ENCODE measurements around the gene KIF11.

Gene KIF11

DNA sequence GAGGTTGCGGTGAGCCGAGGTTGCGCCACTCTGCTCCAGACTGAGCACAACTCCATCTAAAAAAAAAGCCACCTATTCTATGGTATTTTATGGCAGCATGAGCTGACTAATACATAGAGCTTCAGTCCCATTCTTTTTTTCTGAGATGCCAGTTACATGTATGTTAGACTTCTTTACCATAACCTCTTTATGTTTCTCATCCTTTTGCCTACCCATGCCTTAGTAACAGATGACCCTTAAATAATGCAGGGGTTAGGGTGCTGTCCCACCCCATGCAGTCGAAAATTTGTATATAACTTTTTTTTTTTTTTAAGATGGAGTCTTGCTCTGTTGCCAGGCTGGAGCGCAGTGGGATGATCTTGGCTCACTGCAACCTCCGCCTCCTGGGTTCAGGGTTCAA is 74.1 kb downstream of the KIF11 start:
- DNase-seq (ENCODE audit: insufficient read length, low spot score) (no peak), FAIRE-seq (no peak)

DNA sequence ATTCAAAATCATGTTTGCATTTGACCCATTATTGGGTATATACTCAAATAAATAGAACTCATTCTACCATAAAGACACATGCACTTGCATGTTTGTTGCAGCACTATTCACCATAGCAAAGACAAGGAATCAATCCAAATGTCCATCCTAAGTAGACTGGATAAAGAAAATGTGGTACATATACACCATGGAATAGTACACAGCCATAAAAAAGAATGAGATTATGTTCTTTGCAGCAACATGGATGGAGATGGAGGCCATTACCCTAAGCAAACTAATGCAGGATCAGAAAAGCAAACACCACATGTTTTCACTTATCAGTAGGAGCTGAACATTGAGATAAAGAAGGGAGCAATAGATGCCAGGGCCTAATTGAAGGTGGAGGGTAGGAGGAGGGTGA is 84.8 kb downstream of the KIF11 start:
- no peak for FAIRE-seq
- no peak for DNase-seq (ENCODE audit: insufficient read length, low spot score)

DNA sequence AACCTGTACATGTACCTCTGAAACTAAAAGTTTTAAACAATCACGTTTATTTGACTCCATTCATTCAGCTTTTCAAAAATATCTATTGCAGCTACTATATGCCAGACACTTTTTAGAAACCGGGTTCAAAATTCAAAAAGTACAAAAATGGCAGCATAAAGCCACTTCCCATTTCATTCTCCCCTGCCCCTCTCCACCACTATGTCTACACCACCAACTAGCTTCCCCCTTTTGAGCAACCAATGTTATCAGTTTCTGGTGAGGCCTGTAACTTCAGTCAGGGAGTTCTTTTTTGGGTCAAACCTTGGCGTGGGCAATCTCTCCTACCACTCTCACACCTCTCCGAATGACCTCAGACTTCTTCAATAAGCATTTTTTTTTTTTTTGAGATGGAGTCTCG is 85.3 kb downstream of the KIF11 start:
- DNase-seq (ENCODE audit: insufficient read length, low spot score) (no peak), FAIRE-seq (no peak)

DNA sequence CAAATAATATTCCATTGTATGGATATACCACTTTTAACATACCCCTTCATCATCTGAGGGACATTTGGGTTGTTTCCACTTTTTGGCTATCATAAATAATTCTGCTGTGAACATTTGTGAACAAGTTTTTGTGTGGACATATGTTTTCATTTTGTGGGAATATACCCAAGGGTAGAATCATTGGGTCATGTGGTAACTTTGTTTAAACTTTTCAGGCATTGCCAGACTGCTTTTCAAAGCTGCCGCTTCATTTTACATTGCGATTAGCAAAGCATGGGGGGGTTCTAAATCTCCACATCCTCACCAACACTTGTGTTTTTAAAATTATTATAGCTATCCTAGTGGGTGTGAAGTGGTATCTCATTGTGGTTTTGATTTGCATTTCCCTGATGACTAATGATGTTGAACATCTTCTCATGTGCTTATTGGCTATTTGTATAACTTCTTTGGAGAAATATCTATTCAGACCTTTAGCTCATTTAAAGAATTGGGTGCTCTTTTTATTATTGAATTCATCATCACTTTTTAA is 88.4 kb downstream of the KIF11 start:
- FAIRE-seq (peak; percentile 20), DNase-seq (ENCODE audit: insufficient read length, low spot score) (no peak)

DNA sequence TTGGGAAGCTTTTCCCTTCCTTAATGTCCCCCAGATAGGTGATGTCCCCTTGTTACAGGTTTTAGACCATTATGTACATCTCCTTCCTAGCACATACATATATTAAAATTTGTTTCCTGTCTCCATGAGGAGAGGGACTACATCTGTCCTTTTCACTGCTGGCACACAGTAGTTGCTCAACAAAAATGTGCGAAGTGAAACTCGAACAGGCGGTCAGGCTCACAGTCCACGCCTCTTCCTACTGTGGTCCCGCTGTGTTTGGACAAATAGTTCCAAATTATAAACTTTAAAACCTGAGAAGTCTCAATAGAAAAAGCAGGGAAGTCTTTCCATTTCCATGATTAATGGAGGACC is 95.6 kb downstream of the KIF11 start:
- FAIRE-seq = no peak

DNA sequence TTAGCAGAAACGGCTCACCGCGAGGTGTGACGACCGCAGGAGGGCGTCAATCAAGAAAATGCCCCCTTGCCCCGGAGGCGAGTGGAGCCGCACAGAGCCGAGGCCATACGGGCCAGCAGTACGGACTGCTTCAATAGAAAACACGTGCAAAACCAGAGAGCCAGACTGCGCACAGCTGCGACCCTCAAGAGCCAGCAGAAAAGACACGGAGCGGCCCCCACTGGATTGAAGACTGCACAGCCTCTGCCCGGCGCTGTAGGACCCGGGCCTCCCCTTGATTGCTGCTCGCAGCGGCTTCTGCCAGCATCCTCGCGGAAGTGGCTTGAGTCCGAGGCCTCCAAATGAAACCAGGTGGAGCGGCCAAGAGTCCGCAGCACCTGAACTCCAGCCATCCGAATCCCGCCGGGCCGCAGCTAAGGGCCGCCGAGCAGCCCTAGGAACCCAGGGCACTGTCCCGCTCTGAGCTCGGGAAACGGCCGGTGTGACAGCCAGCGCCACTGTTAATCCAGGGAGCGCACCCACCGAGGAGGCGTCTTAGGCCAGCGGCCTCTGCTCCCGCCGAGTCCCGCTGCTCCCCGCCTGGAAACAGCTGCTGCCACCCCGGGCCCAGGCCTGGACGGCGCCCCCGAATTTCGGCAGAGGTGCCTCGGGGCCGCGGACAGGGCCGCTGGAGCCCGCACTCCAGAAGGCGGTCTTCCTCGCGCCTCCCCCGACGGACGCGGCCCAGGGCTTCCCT is 96.2 kb downstream of the KIF11 start:
- FAIRE-seq (no peak), DNase-seq (ENCODE audit: insufficient read length, low spot score) (peak; percentile 25)

More for the DNA sequence above, 95.6 kb downstream of the KIF11 start:
- no peak for DNase-seq (ENCODE audit: insufficient read length, low spot score)

DNA sequence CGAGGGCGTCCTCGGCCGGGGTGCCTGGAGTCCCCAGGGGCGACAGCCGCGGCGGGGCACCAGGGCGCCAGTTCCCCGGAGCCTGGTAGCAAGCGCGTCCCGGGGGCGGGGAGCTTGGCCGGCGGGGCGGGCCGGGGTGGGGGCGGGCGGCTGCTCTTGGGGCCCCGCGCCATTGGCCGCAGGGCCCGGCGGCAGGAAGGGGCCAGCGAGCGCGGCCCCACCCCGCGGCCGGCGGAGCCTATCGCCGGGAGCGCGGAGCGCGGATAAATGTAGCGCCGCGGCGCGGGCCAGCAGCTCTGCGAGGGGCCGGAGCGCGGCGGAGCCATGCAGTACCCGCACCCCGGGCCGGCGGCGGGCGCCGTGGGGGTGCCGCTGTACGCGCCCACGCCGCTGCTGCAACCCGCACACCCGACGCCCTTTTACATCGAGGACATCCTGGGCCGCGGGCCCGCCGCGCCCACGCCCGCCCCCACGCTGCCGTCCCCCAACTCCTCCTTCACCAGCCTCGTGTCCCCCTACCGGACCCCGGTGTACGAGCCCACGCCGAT is 96.8 kb downstream of the KIF11 start, which contains the start of gene HHEX:
Gene HHEX, plus strand, starts transcription at position 293 of the 548 bp plus-strand sequence. Its CDS starts 32 bp downstream, at position 325.
- DNase-seq (ENCODE audit: insufficient read length, low spot score) = peak; percentile 74
- FAIRE-seq = peak; percentile 42

DNA sequence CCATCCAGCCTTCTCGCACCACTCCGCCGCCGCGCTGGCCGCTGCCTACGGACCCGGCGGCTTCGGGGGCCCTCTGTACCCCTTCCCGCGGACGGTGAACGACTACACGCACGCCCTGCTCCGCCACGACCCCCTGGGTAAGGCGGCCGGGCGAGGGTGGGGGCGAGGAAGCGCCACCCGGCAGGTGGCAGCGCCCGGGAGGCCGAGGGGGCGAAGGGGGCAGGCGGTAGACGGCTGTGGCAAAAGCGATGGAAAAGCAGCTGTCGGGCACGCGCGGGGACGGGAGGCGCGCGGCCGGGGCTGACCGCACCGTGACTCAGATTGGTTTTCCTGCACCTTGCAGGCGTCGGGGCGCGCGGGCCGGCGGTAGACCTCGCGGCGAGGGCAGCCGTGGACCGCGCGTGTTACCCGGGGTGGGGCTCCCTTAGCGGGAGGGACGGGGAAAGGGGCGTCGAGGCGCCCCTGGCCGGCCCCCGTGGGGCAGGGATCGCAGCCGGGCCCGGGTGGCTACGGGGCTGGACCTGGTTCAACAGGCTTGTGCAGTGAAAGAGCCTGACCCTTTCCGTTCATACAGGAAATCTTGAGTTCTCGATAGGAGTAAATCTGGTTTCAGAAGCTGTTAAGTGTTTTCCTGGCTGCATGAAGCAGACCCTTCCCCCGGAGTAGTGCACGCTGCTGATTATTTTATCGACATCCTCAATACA is 97.4 kb downstream of the KIF11 start:
- FAIRE-seq (peak; percentile 52), DNase-seq (ENCODE audit: insufficient read length, low spot score) (peak; percentile 58)

DNA sequence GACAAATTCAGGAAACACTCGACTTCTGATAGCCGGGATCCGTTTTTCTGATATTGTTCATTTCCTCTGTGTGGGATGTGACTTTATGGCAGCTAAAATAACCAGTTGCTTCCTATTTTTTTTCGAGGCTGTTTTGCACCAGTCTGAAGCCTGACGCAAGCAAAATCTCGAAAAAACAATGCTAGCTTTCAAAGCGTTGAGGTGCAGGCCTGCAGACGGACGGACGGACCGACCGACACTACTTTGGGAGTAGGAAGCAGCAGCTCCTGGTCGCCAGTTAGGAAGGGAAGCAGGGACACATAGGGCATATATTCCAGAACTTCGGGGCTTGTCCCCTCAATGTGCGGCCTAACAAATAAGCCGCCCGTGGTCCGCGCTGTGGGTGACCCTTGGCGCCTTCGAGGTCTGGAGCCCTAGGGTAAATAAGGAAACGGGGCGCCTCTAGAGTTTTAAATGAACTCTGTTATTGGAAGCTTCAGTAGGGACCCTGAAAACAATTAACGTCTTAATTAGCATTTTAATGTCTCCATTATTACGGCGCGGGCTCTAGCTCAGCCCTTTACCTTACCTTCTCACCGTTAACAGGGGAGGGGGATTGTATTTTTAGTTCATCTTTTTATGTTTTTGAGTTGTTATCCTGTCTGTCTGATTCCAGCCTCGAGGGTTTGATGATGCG is 98.1 kb downstream of the KIF11 start:
- FAIRE-seq = no peak
- no peak for DNase-seq (ENCODE audit: insufficient read length, low spot score)

DNA sequence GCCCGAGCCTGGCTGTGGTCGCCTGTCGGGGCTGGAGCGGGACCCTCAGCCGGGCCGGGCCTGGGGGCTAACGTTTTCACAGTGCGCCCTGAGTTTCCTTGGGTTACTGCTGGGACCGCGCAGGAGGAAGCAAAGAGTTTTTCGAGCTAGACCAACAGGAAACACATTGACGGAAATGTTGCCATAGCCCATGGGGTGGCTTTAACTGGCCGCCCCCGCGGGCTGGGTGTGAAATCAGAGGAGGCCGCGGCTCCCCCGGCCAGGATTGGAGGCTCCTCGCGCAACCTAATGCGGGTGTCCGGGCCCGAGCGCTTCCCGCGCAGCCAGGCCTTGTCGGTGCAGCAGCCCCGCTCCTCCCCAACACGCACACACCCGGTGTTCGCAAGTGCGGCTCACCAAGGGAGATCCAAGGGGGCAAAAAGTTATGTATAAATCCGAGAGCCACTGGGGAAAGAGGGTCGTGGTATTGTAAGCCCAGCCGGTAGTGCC is 98.7 kb downstream of the KIF11 start:
- FAIRE-seq (no peak), DNase-seq (ENCODE audit: insufficient read length, low spot score) (no peak)

DNA sequence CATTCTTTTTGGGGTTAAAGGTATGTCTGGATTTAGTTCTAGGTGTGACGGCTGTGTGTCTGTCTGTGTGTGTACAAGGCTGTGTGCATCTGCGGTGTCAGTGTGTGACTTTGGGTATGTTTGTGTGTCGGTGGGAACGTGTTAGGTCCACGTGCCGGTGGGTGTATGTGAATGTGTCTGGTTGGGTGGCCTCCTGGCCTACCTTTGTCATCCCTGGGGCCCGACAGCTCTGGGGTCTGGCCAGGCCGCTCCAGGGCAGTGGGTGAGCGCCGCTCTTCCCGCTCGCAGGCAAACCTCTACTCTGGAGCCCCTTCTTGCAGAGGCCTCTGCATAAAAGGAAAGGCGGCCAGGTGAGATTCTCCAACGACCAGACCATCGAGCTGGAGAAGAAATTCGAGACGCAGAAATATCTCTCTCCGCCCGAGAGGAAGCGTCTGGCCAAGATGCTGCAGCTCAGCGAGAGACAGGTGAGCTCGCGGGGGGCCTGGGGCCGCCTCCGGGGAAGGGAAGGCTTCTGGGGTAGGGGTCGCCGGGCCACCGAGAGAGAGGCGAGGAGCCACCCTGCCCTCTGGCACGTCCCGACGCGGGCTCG is 99.2 kb downstream of the KIF11 start:
- FAIRE-seq (no peak), DNase-seq (ENCODE audit: insufficient read length, low spot score) (no peak)

DNA sequence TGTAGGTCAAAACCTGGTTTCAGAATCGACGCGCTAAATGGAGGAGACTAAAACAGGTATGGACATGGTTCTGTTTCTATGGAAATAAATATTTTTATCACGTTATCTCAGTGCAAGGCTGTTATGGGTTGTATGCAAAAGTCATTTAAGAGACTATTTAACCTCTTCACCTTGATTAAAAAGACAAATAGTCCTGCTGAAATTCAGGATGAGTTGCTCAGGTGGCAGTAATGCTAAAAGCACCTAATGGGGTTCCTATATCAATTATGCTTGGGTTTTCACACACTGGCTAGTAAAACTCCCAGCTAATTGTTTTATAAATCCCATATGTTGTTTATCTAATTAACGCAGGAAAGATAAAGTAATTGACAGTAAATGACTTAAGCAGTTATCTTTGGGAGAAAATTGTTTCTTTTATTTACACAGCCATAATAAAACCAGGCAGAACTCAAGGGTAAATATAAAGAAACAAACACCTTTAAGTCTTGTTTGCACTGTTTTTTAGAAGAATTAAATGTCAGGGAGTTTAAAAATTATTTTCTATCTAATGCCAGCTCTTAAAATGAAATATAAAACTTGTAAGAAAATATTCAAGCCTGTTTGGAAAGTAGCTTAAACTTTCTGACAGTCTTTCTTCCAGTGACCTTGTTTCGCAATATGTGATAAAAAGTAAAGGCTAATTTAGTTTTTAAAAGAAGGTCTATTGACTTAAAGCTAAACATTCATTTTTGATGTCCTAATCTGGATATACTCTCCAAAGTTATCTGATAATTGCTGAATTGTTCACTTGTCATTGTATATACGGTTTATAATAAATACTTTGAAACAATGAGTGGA is 100.0 kb downstream of the KIF11 start:
- FAIRE-seq (no peak), DNase-seq (ENCODE audit: insufficient read length, low spot score) (no peak)

DNA sequence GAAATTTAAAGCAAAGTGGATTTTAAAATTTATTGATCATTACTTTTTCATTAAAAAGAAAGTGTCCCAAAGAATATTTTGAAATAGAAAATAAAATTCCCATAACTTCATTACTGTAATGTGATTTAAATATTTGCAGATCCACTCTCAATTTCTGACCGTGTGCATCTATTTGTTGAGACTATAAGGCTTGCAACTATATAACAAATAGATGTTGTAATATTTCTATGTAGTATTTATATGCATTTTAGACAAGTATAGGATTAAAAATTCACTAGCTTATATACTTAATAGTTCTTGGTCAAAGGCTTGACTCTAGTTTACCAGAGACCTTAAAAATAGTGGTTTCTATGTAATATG is 100.6 kb downstream of the KIF11 start:
- no peak for FAIRE-seq
- no peak for DNase-seq (ENCODE audit: insufficient read length, low spot score)

DNA sequence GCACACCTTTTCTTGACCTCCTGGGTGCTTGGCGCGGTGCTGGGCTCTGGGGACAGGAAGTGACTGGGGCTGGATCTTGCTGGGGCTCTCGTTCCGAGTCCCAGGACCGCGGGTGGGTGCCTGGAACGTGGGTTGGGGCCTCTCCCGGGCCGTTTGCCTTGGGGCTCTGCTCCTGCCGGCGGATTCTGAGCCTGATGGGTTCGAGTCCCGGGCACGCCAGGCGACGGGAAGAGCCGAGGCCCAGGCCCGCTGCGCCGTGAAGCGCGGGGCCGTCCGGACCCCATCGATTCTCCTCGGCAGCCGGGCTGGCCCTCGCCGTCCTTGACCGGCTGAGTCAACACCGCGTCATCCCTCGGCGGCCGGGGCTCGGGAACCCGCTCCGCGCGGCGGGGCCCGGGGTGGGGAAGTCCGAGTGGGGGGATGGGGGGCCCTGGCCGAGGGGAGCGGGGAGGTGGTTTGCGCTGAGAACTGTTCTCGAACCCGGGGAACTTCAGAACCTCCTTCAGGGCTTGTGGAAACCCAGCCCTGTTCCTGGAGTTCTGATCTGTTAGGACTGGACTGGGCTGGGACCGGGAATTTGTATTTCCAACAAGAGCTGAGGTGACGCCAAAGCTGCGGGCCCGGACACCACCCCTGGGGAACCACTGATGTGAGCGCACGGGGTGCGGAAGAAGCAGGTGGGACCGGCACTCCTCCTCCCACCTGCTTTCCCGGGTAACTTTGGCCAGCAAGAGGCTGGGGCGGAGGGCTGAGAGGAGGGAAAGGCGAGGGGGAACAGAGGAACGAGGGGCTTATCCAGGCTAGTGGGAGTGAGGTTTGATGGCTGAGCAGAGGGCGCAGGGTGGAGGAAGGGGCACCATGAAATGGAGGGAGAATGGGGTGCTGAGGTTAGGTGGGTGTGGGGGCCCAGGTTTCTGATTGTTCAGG is 103.0 kb downstream of the KIF11 start:
- peak; percentile 63 for DNase-seq (ENCODE audit: insufficient read length, low spot score)
- peak; percentile 9 for FAIRE-seq

DNA sequence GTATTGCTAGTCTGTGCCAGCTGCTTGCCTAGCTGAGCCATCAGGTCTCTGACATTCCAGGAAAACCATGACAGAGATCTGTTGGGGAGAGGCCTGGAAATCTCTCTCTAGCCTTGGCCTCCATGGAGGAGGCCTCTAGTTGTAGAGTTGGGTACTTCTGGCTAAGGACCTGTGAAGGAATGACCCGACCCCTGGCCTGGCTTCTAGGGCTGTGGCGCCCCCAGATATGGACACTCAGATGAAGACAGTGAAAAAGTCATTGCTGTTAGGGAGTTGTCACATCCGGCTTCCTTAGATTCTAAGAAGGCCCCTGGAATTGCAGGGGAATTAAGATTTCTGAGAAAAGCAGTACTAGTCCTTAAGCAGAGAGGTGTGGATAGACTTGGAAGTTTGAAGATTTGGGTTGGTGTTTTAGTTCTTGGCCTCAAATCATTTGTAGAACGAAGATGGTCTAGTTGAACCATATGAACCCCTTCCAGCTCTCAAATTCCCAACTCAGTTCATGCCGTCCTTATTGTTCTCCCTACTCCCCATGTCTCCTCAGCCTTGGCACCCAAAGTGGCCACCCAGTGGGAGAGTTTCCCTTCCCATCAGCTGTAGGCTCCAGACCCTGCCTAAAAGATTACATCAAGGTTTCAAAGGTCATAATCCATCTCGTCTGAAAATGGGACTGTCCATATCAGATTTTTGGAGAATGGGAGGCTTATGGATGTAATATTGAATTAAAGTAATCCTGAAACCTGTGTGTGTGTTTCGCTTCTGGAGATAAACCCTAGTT is 103.9 kb downstream of the KIF11 start:
- FAIRE-seq = no peak

DNA sequence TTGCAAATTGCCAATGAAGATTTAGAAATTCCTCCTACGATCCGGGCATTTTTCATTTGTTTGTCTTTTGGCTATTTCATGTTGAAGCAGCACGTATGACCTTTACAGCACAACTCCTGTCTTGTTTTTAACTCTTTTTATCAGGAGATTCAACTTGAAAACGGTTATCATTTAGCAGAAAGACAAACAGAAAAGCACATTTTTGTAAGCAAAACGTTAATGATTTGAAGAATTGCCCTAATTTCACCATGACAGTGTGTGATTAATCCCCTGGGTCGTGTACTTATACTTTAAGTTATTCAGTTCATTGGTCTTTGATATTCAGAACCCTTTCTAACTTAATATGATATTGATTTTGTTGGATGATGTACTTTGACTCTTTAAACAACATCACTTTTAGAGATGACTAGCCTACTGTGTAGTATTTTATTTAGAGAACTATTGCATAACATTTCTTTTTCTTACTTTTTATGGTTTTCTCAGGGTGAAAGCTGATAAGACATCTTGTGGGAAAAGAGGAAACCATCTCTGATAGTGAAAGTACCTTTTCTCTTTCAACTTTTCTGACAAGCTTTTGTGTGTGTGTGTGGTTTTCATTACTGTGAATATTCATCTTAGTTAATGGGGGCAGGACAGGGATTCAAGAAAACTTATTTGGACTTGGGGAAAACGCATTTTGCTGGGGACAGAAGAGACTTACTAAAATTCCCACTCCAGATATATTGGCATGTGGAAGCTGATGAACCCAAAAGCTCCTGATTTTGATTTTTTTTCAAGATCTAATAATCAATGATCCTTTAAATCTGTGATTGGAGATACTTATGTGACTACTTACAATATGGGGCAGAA is 105.0 kb downstream of the KIF11 start:
- FAIRE-seq (no peak), DNase-seq (ENCODE audit: insufficient read length, low spot score) (no peak)

More for the DNA sequence above, 103.9 kb downstream of the KIF11 start:
- DNase-seq (ENCODE audit: insufficient read length, low spot score) = no peak

DNA sequence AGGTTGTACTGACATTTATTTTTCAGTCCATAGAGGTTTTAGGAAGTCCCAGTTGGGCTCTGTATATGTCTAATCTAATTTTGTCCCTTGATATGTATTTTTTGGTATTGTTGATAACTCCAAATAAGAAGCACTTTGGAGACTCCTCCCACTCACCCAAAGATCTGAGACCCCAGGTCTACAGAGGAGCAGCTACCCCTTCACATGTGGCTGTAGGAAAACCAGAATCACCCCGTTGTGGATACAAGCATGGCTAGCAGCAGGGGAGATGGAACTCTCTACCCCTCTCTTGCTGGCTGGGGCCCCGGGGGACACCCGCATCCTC is 106.2 kb downstream of the KIF11 start:
- no peak for DNase-seq (ENCODE audit: insufficient read length, low spot score)
- FAIRE-seq = no peak

Measured in HTR-8/SVneo (cell line).